Raji (cell line): ENCODE measurements around the gene VAT1L.

Source experiments
- POLR2A ChIP-seq: IDR thresholded peaks from 2 replicates; pipeline ENCODE4 v1.6.1; 2011; ENCODE audit warnings: low read depth, low read length, control low read depth; ENCODE audit not compliant: insufficient read depth

The VAT1L gene

GRCh38 chr16:77767211-77767610 is 21.2 kb upstream of the VAT1L start:
- TF ChIP-seq POLR2A, result no peak

- TF ChIP-seq POLR2A, result no peak
Measured at GRCh38 chr16:77767826-77768225, 20.5 kb upstream of the VAT1L start.

- no peak for TF ChIP-seq POLR2A
Measured at GRCh38 chr16:77775911-77776909, 12.2 kb upstream of the VAT1L start.

GRCh38 chr16:77777745-77778144 is 10.6 kb upstream of the VAT1L start:
- TF ChIP-seq POLR2A, result no peak

DNA sequence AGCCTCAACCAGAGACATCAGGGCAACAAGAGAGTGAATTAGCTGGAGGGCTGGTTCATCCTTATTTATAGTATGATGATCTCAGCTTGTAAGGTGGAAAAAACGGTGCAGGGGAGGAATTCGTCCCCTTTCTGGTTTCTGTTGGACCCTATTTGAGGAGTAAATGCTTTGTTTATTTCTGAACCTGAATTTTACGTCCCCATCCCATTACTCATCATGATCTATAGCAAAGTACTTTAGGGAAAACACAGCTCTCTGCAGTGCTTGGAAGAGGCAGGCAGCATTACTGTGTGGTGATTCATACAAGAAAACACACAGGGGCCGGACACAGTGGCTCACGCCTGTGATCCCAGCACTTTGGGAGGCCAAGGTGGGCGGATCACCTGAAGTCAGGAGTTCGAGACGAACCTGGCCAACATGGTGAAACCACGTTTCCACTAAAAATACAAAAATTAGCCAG is 8.0 kb upstream of the VAT1L start:
- TF ChIP-seq POLR2A, result no peak

GRCh38 chr16:77781091-77781490 is 7.3 kb upstream of the VAT1L start:
- TF ChIP-seq POLR2A, result no peak

DNA sequence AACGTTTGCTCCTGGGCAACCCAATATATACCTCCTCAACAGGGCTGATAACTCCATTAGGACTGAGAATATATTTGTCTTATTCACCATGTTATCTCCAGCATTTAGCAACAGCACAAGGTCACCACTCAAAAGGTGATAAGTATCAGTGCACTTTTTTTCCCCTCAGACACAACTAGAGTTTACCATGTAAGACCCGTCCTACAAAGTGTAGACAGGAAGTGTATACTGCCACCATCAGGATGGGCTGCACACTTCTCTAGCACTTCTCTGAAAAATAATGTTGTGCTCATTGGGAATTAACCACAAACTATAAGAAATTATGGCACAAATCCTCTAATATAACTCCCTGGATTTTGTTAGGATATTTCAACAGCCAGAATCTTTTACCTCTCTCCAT is 5.7 kb upstream of the VAT1L start:
- TF ChIP-seq POLR2A, result no peak

DNA sequence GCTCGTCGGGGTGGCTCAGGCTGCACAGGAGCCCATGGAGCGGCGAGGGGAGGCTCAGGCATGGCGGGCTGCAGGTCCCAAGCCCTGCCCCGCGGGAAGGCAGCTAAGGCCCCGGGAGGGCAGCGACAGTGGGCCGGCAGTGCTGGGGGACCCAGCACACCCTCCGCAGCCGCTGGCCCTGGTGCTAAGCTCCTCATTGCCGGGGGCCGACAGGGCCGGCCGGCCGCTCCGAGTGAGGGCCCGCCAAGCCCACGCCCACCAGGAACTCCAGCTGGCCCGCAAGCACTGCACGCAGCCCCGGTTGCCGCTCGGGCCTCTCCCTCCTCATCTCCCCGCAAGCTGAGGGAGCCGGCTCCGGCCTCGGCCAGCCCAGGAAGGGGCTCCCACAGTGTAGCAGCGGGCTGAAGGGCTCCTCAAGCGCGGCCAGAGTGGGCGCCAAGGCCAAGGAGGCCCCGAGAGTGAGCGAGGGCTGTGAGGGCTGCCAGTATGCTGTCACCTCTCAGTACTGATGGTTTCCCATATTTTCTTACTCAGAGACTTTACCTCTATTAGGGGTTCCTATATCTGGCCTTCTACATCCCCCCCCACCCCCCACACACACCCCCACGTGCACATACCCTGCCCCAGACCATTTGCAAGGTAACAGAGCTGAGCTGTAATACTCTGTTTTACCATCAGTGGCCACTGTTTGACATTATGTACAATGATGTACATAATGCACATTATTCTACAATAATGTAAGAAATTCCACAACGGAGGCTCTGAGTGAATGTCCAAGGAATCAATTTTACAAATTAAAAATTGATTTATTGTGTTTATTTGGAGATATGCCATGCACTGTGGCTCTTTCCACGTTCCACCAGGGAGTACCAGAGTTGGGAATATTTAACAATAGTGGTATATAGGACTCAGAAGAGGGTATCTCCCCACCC is 3.7 kb upstream of the VAT1L start:
- TF ChIP-seq POLR2A, result no peak

GRCh38 chr16:77785373-77785764 is 3.0 kb upstream of the VAT1L start:
- no peak for TF ChIP-seq POLR2A

GRCh38 chr16:77786186-77786847 is 2.0 kb upstream of the VAT1L start:
- TF ChIP-seq POLR2A, result no peak

- TF ChIP-seq POLR2A, result no peak
Measured at GRCh38 chr16:77787452-77787851, 912 bp upstream of the VAT1L start.

- no peak for TF ChIP-seq POLR2A
Measured at GRCh38 chr16:77789085-77790008, 983 bp downstream of the VAT1L start.

GRCh38 chr16:77790009-77790372 is 1.6 kb downstream of the VAT1L start:
- no peak for TF ChIP-seq POLR2A

DNA sequence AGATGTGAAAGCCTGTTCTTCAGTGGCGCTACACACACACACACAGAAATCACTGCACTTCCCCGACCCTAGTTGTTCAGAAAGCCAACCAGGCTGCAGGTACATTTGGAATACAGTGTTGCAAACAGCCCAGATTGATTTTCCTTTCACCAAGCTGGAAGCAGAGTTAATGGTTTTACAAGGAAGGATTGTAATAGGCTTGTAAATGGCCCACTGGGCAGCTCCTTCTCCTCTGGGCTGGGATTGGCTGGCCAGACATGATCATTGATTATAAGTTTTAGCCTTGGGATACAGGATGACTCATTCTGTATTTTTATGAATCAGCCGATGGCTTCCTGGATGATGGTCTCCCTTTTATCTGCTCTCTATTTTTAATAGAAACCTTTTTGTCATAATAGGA is 2.5 kb downstream of the VAT1L start:
- no peak for TF ChIP-seq POLR2A
